ENCODE data around the gene ATXN1. TPM values are rescaled to one million over a fixed set of nuclear protein-coding genes. Genes with fewer than 3 reads are reported as not detected.

ATXN1 gene
- total RNA-seq, 2 experiments from 2014 or later: 34.1 to 36.7 TPM

- intact Hi-C loops (cut with micrococcal nuclease): loop anchor here (5.0 kb wide), 1 partner anchor 147 kb away; no protein-coding TSS in a partner anchor
- H3K27ac Mint-ChIP-seq: no peak overlapping the region
Observed at GRCh38 chr6:16510245-16510644, 251.0 kb downstream of the ATXN1 start.

GRCh38 chr6:16508959-16509358 lies 252.3 kb downstream of the ATXN1 start:
- POLR2A ChIA-PET: no interaction called here
- Mint-ChIP-seq H3K4me3 (no peak overlapping the region), H3K36me3 (peaks cover 4% of the 10 kb centered on the region), H3K9me3 (no peaks in the 10 kb centered on the region), H3K27me3 (no peaks in the 10 kb centered on the region), H3K4me1 (ENCODE audit: low read depth) (peaks cover 69% of the 10 kb centered on the region), H3K27ac (no peak overlapping the region)
- intact Hi-C loops (cut with micrococcal nuclease): no loop called here
- no peak for DNase-seq
- CTCF ChIA-PET: interaction anchor here (0.6 to 1.2 kb wide), 2 partner anchors 69 to 177 kb away, joined by 3 to 4 read pairs; no protein-coding TSS in a partner anchor

More at GRCh38 chr6:16510245-16510644, 251.0 kb downstream of the ATXN1 start:
- Mint-ChIP-seq H3K27me3 (no peaks in the 10 kb centered on the region), H3K9me3 (no peaks in the 10 kb centered on the region), H3K4me3 (no peak overlapping the region), H3K4me1 (ENCODE audit: low read depth) (peaks cover 67% of the 10 kb centered on the region), H3K36me3 (peaks cover 4% of the 10 kb centered on the region)
- CTCF ChIA-PET: interaction anchor here (0.7 to 7.2 kb wide), 26 partner anchors 12 to 458 kb away, joined by 3 to 62 read pairs (median 6); partner anchors contain the start of gene ATXN1
- no peak for DNase-seq
- POLR2A ChIA-PET: interaction anchor here (2.3 kb wide), 1 partner anchor 71 kb away, joined by 6 read pairs; no protein-coding TSS in a partner anchor

- no peak for DNase-seq
- intact Hi-C loops (cut with micrococcal nuclease): no loop called here
- Mint-ChIP-seq H3K4me1 (ENCODE audit: low read depth) (peaks cover 48% of the 10 kb centered on the region), H3K9me3 (no peaks in the 10 kb centered on the region), H3K27ac (no peak overlapping the region), H3K36me3 (peaks cover 14% of the 10 kb centered on the region), H3K4me3 (no peak overlapping the region), H3K27me3 (no peaks in the 10 kb centered on the region)
- ChIA-PET POLR2A (no interaction called here), CTCF (no interaction called here)
Observed at GRCh38 chr6:16505711-16506357, 255.4 kb downstream of the ATXN1 start.

GRCh38 chr6:16504609-16505008 lies 256.7 kb downstream of the ATXN1 start:
- no peaks in the 10 kb centered on the region for H3K9me3 Mint-ChIP-seq
- ChIA-PET POLR2A (interaction anchor here (1.1 kb wide), 1 partner anchor 194 kb away, joined by 3 read pairs; no protein-coding TSS in a partner anchor), CTCF (interaction anchor here (0.9 to 4.1 kb wide), 6 partner anchors 8 to 257 kb away, joined by 3 to 19 read pairs (median 4); partner anchors contain the start of gene ATXN1)
- H3K4me1 Mint-ChIP-seq (ENCODE audit: low read depth): peaks cover 46% of the 10 kb centered on the region
- H3K36me3 Mint-ChIP-seq: peaks cover 17% of the 10 kb centered on the region
- H3K4me3 Mint-ChIP-seq: no peak overlapping the region
- H3K27me3 Mint-ChIP-seq: no peaks in the 10 kb centered on the region
- intact Hi-C loops (cut with micrococcal nuclease): no loop called here
- H3K27ac Mint-ChIP-seq: no peak overlapping the region
- DNase-seq: no peak

GRCh38 chr6:16503970-16504415 lies 257.3 kb downstream of the ATXN1 start:
- Mint-ChIP-seq H3K4me1 (ENCODE audit: low read depth) (peaks cover 47% of the 10 kb centered on the region), H3K27ac (no peak overlapping the region), H3K27me3 (no peaks in the 10 kb centered on the region), H3K36me3 (peaks cover 19% of the 10 kb centered on the region), H3K4me3 (no peak overlapping the region), H3K9me3 (peaks cover under 1% of the 10 kb centered on the region)
- intact Hi-C loops (cut with micrococcal nuclease): no loop called here
- CTCF ChIA-PET: interaction anchor here (1.2 to 4.1 kb wide), 5 partner anchors 9 to 257 kb away, joined by 3 to 19 read pairs (median 4); partner anchors contain the start of gene ATXN1
- no peak for DNase-seq
- POLR2A ChIA-PET: interaction anchor here (1.1 kb wide), 1 partner anchor 195 kb away, joined by 3 read pairs; no protein-coding TSS in a partner anchor

- no peak for DNase-seq
- H3K9me3 Mint-ChIP-seq: peaks cover 2% of the 10 kb centered on the region
- H3K4me1 Mint-ChIP-seq (ENCODE audit: low read depth): peaks cover 53% of the 10 kb centered on the region
- ChIA-PET POLR2A (interaction anchor here (1.1 kb wide), 1 partner anchor 196 kb away, joined by 3 read pairs; no protein-coding TSS in a partner anchor), CTCF (interaction anchor here (4.1 kb wide), 1 partner anchor 9 kb away, joined by 19 read pairs; no protein-coding TSS in a partner anchor)
- intact Hi-C loops (cut with micrococcal nuclease): no loop called here
- no peak overlapping the region for H3K27ac Mint-ChIP-seq
- no peaks in the 10 kb centered on the region for H3K27me3 Mint-ChIP-seq
- no peak overlapping the region for H3K4me3 Mint-ChIP-seq
- H3K36me3 Mint-ChIP-seq: peaks cover 22% of the 10 kb centered on the region
Observed at GRCh38 chr6:16503241-16503775, 258.0 kb downstream of the ATXN1 start.

- no peak overlapping the region for H3K27ac Mint-ChIP-seq
- no peaks in the 10 kb centered on the region for H3K27me3 Mint-ChIP-seq
- H3K9me3 Mint-ChIP-seq: peaks cover 2% of the 10 kb centered on the region
- intact Hi-C loops (cut with micrococcal nuclease): loop anchor here (1.0 kb wide), 1 partner anchor 12 kb away; no protein-coding TSS in a partner anchor
- no peak for DNase-seq
- H3K36me3 Mint-ChIP-seq: peaks cover 26% of the 10 kb centered on the region
- H3K4me1 Mint-ChIP-seq (ENCODE audit: low read depth): peaks cover 64% of the 10 kb centered on the region
- CTCF ChIA-PET: interaction anchor here (1.2 kb wide), 1 partner anchor 12 kb away, joined by 7 read pairs; no protein-coding TSS in a partner anchor
- no peak overlapping the region for H3K4me3 Mint-ChIP-seq
- POLR2A ChIA-PET: no interaction called here
Observed at GRCh38 chr6:16498957-16499356, 262.3 kb downstream of the ATXN1 start.

GRCh38 chr6:16498237-16498636 lies 263.0 kb downstream of the ATXN1 start:
- peaks cover 61% of the 10 kb centered on the region for H3K4me1 Mint-ChIP-seq (ENCODE audit: low read depth)
- intact Hi-C loops (cut with micrococcal nuclease): loop anchor here (1.0 kb wide), 1 partner anchor 11 kb away; no protein-coding TSS in a partner anchor
- DNase-seq: no peak
- H3K27me3 Mint-ChIP-seq: no peaks in the 10 kb centered on the region
- ChIA-PET CTCF (interaction anchor here (1.2 kb wide), 1 partner anchor 13 kb away, joined by 7 read pairs; no protein-coding TSS in a partner anchor), POLR2A (no interaction called here)
- H3K4me3 Mint-ChIP-seq: no peak overlapping the region
- H3K36me3 Mint-ChIP-seq: peaks cover 24% of the 10 kb centered on the region
- peaks cover 2% of the 10 kb centered on the region for H3K9me3 Mint-ChIP-seq
- H3K27ac Mint-ChIP-seq: peak overlapping the region; percentile 10

- Mint-ChIP-seq H3K36me3 (peaks cover 22% of the 10 kb centered on the region), H3K4me1 (ENCODE audit: low read depth) (peaks cover 63% of the 10 kb centered on the region), H3K27me3 (no peaks in the 10 kb centered on the region), H3K9me3 (peaks cover 2% of the 10 kb centered on the region), H3K27ac (no peak overlapping the region), H3K4me3 (no peak overlapping the region)
- DNase-seq: no peak
- intact Hi-C loops (cut with micrococcal nuclease): no loop called here
- POLR2A ChIA-PET: no interaction called here
- CTCF ChIA-PET: interaction anchor here (1.3 to 5.2 kb wide), 3 partner anchors 13 to 165 kb away, joined by 3 to 34 read pairs (median 6); no protein-coding TSS in a partner anchor
Observed at GRCh38 chr6:16496991-16497801, 264.1 kb downstream of the ATXN1 start.

GRCh38 chr6:16496210-16496609 lies 265.1 kb downstream of the ATXN1 start:
- intact Hi-C loops (cut with micrococcal nuclease): no loop called here
- Mint-ChIP-seq H3K27ac (no peak overlapping the region), H3K36me3 (peaks cover 17% of the 10 kb centered on the region), H3K4me3 (no peak overlapping the region), H3K4me1 (ENCODE audit: low read depth) (peaks cover 68% of the 10 kb centered on the region), H3K9me3 (peaks cover 2% of the 10 kb centered on the region), H3K27me3 (no peaks in the 10 kb centered on the region)
- POLR2A ChIA-PET: no interaction called here
- DNase-seq: no peak
- CTCF ChIA-PET: interaction anchor here (0.7 to 5.2 kb wide), 4 partner anchors 12 to 164 kb away, joined by 3 to 34 read pairs (median 4); no protein-coding TSS in a partner anchor

GRCh38 chr6:16494793-16495192 lies 266.5 kb downstream of the ATXN1 start:
- Mint-ChIP-seq H3K27me3 (no peaks in the 10 kb centered on the region), H3K4me1 (ENCODE audit: low read depth) (peaks cover 73% of the 10 kb centered on the region), H3K9me3 (peaks cover 2% of the 10 kb centered on the region), H3K27ac (no peak overlapping the region), H3K36me3 (peaks cover 14% of the 10 kb centered on the region), H3K4me3 (no peak overlapping the region)
- ChIA-PET POLR2A (no interaction called here), CTCF (interaction anchor here (1.0 to 5.2 kb wide), 2 partner anchors 17 to 163 kb away, joined by 3 to 34 read pairs; no protein-coding TSS in a partner anchor)
- intact Hi-C loops (cut with micrococcal nuclease): no loop called here
- no peak for DNase-seq
